Colonic mucosa (tissue), 4 donors: ENCODE results near the gene NDUFB4. TPM values are rescaled to one million over a fixed set of nuclear protein-coding genes. Genes with fewer than 3 reads are reported as not detected.
A peak's percentile ranks its signal among the peaks of the same experiment; 100 is the strongest.

ENCODE experiments used
- DNase-seq: peaks from one replicate; pipeline ENCODE4 v3.0.0-alpha.2; 2020
- H3K27ac ChIP-seq: fragments of 200-600 bp; one replicate; pipeline ENCODE4 v1.8.0; 2021
- H3K27me3 ChIP-seq: fragments of 200-600 bp; one replicate; pipeline ENCODE4 v1.8.0; 2021
- H3K36me3 ChIP-seq: fragments of 200-600 bp; one replicate; pipeline ENCODE4 v1.8.0; 2021
- H3K4me1 ChIP-seq: fragments of 200-600 bp; one replicate; pipeline ENCODE4 v1.8.0; 2021; ENCODE audit warnings: mild to moderate bottlenecking
- H3K4me3 ChIP-seq: fragments of 200-600 bp; one replicate; pipeline ENCODE4 v1.8.0; 2021
- H3K9ac ChIP-seq, 2 donors: one replicate each; pipeline ENCODE4 v1.7.0; 2013; ENCODE audit warnings: control low read depth in 2 of 2, low read depth in 2 of 2, low read length in 2 of 2
- H3K9me3 ChIP-seq: fragments of 200-600 bp; one replicate; pipeline ENCODE4 v1.8.0; 2021
- intact Hi-C: fragments of 100-400 bp; cut with DNase I; formaldehyde crosslinking; loops from one replicate; pipeline ENCODE4 v1.14.1; 2022
- total RNA-seq, 2 donors: library from RNA; stranded (reverse); fragmentation: NEBNext Ultra II Directional in 1 of 2; extraction: Animal tissue kit (Norgen Biotek cat#: 25700) in 1 of 2; gene quantifications; one replicate each; pipeline ENCODE4 v1.2.1, GENCODE V29; 2021
- TF ChIP-seq, protein P1 (sequence below): fragments of 200-600 bp; IDR thresholded peaks from one replicate; pipeline ENCODE4 v1.8.0; 2022; ENCODE audit warnings: antibody characterized with exemption, mild to moderate bottlenecking
- donor health status: healthy.
- donor health status: DM: no; HTN: no; CAD: no.
- donor health status: DM: no; HTN: no; CAD: no.

NDUFB4 gene
- total RNA-seq, 2 donors from 2014 or later = 183 to 192 TPM

DNA sequence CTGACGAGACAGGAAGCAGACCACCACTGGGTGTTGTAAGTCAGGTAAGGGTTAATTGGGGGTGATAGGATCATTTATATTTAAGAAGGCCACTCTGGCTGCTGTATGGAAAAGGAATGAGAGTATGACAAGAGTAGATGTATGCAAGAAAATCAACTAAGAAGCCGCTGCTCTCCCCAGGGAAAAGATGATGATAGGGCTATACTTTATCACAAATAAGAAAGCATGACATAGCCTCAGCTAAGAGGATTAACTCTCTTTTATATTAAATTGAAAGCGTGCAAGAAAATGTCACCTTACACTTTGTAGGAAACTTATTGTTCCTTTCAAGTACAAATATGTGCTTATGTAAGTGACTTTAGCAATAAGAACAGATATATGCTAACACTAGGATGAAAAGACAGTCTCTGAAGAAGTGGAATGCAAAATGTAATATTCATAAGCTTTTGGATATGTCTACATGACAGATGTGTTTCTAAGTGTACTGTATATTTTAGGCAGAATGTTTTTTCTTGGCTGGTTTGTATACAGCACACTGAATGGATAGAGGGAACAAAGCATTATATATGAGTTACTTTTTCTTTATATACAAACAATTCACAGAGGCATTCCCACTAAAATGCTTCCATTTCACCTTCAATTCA lies 8.7 kb upstream of the NDUFB4 start:
- intact Hi-C loops = no loop called here
- no peak overlapping the region for H3K4me3 ChIP-seq
- no peak overlapping the region for H3K9ac ChIP-seq
- H3K27me3 ChIP-seq = no peaks in the 10 kb centered on the region
- TF ChIP-seq, protein P1, sequence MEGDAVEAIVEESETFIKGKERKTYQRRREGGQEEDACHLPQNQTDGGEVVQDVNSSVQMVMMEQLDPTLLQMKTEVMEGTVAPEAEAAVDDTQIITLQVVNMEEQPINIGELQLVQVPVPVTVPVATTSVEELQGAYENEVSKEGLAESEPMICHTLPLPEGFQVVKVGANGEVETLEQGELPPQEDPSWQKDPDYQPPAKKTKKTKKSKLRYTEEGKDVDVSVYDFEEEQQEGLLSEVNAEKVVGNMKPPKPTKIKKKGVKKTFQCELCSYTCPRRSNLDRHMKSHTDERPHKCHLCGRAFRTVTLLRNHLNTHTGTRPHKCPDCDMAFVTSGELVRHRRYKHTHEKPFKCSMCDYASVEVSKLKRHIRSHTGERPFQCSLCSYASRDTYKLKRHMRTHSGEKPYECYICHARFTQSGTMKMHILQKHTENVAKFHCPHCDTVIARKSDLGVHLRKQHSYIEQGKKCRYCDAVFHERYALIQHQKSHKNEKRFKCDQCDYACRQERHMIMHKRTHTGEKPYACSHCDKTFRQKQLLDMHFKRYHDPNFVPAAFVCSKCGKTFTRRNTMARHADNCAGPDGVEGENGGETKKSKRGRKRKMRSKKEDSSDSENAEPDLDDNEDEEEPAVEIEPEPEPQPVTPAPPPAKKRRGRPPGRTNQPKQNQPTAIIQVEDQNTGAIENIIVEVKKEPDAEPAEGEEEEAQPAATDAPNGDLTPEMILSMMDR = no peak
- H3K36me3 ChIP-seq = no peaks in the 10 kb centered on the region
- no peaks in the 10 kb centered on the region for H3K4me1 ChIP-seq
- no peak for DNase-seq
- H3K9me3 ChIP-seq = no peaks in the 10 kb centered on the region
- H3K27ac ChIP-seq = no peak overlapping the region

GRCh38 chr3:120595788-120596115 lies 384 bp upstream of the NDUFB4 start:
- no peak for DNase-seq
- TF ChIP-seq, protein P1 = no peak

DNA sequence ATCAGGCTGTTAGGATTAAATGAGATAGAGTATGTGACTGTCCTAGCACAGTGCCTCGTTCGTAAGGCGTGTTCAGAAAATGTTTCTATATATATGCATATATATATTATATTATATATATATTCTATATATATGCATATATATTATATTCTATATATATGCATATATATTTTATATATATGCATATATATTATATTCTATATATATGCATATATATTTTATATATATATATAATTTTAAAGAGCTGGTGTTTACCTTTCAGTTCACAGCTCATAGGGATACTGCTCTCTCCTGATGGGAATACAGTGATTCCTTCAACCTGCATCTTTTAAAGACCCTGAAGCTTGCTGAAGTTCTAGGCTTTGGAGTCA lies 702 bp downstream of the NDUFB4 start:
- peaks cover 9% of the 10 kb centered on the region for H3K4me1 ChIP-seq
- H3K27me3 ChIP-seq = no peaks in the 10 kb centered on the region
- H3K4me3 ChIP-seq = peak overlapping the region; percentile 64
- intact Hi-C loops = loop anchor here (5.0 kb wide), 1 partner anchor 145 kb away; the partner anchor contains the start of genes GTF2E1 and RABL3
- H3K36me3 ChIP-seq = no peaks in the 10 kb centered on the region
- no peaks in the 10 kb centered on the region for H3K9me3 ChIP-seq
- TF ChIP-seq, protein P1 = no peak
- peak overlapping the region; percentile 87 for H3K27ac ChIP-seq
- no peak for DNase-seq
- peak overlapping the region; percentile 77 to 97 for H3K9ac ChIP-seq

More at GRCh38 chr3:120595788-120596115, 384 bp upstream of the NDUFB4 start:
- peaks cover 9% of the 10 kb centered on the region for H3K4me1 ChIP-seq
- peak overlapping the region; percentile 87 for H3K27ac ChIP-seq
- H3K9ac ChIP-seq = peak overlapping the region; percentile 72 to 77
- no peaks in the 10 kb centered on the region for H3K9me3 ChIP-seq
- H3K36me3 ChIP-seq = no peaks in the 10 kb centered on the region
- intact Hi-C loops = loop anchor here (5.0 kb wide), 1 partner anchor 147 kb away; the partner anchor contains the start of genes GTF2E1 and RABL3
- peak overlapping the region; percentile 64 for H3K4me3 ChIP-seq
- H3K27me3 ChIP-seq = no peaks in the 10 kb centered on the region

DNA sequence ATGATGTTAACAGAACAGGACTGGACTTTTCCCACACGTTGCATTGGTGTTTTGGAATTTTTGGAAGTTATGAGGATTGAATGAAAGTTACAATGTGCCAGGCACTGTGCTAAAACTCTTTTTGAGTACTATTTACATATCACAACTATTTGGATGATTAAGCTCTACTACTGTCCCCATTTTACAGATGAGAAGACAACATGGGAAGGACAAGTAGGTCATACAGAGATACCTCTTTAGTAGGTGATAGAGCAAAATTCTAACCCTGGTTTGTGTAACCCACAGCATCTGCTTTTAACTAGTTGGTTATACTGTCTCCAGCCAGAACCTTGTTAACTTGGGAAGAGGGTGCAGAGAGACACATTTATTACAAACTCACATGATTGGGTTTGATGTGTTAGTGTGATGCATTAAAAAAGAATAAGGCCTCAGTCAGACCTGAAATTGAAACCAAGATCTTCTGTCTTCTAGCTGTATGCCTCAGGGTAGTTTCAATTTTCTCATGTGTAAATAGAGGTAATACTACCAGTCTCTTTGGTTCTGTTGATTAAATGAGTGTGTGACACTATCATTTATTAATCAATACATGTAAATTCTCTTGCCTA lies 1.4 kb downstream of the NDUFB4 start:
- Histone ChIP-seq H3K4me1 (peaks cover 9% of the 10 kb centered on the region), H3K4me3 (peak overlapping the region; percentile 64), H3K9me3 (no peaks in the 10 kb centered on the region), H3K9ac (peak overlapping the region in 1 of 2 donors; percentile 46), H3K27ac (peak overlapping the region; percentile 5), H3K27me3 (no peaks in the 10 kb centered on the region), H3K36me3 (no peaks in the 10 kb centered on the region)
- DNase-seq = no peak
- intact Hi-C loops = loop anchor here (5.0 kb wide), 1 partner anchor 145 kb away; the partner anchor contains the start of genes GTF2E1 and RABL3
- TF ChIP-seq, protein P1 = no peak

- Histone ChIP-seq H3K9me3 (no peaks in the 10 kb centered on the region), H3K4me1 (peaks cover 9% of the 10 kb centered on the region), H3K36me3 (no peaks in the 10 kb centered on the region), H3K4me3 (no peak overlapping the region), H3K27me3 (no peaks in the 10 kb centered on the region), H3K9ac (no peak overlapping the region), H3K27ac (no peak overlapping the region)
- intact Hi-C loops = loop anchor here (5.0 kb wide), 1 partner anchor 143 kb away; the partner anchor contains the start of genes GTF2E1 and RABL3
- DNase-seq = no peak
- TF ChIP-seq, protein P1 = no peak
Measured at GRCh38 chr3:120599211-120599610, 3.1 kb downstream of the NDUFB4 start.
